H1 (cell line): Measurements from ENCODE around the gene TLE2. TPM values are rescaled to one million over a fixed set of nuclear protein-coding genes. Genes with fewer than 3 reads are reported as not detected.

ENCODE experiments used
- BACH1 ChIP-seq: IDR thresholded peaks from 2 replicates; pipeline ENCODE4 v1.6.1; 2012; ENCODE audit warnings: low read length, improper control_type of control experiment
- KDM4A ChIP-seq: IDR thresholded peaks from one replicate; pipeline ENCODE4 v1.7.1; 2012; ENCODE audit warnings: low read depth, mild to moderate bottlenecking, moderate library complexity, low read length, inconsistent platforms; ENCODE audit not compliant: severe bottlenecking
- polyA plus RNA-seq, 7 experiments: library from polyadenylated mRNA; depleted of rRNA in 3 of 7; stranded (reverse) in 5 of 7; unstranded in 2 of 7; fragments of >200 nt in 5 of 7; fragments of 200-250 nt in 2 of 7; gene quantifications; 1 replicate in 5 of 7; 2 replicates in 1 of 7; 4 replicates in 1 of 7; pipeline versions ENCODE4 v1.2.1 to v1.2.3, GENCODE V29; 2011 to 2013; ENCODE audit warnings: missing spikeins in 2 of 7, mixed read lengths in 2 of 7
- total RNA-seq: library from RNA; stranded (reverse); fragmentation: NEBNext Ultra II Directional; extraction: Animal tissue kit (Norgen Biotek cat#: 25700); gene quantifications from 2 replicates; pipeline ENCODE4 v1.2.1, GENCODE V29; 2021

The TLE2 gene
- total and polyA plus RNA-seq, 2 of the 8 experiments (the other 6 are each of a cell fraction or from before 2014, with no cell fraction given) = 8.0 to 11.5 TPM

GRCh38 chr19:3020321-3020960, 8.6 kb downstream of the TLE2 start (continued):
- TF ChIP-seq KDM4A (no peak), BACH1 (no peak)
